WI38 (cell line): ENCODE data around the gene SMC1B.
"Not testable (repeated sequence)": the region's sequence is repeated elsewhere in the genome, so short reads cannot be mapped to it uniquely, and the experiment has no call there.

Experiments used
- H3K4me3 ChIP-seq: 2 replicates; pipeline ENCODE4 v1.5.1; 2011; ENCODE audit warnings: low read depth, mild to moderate bottlenecking, control low read depth, low read length
- CTCF ChIP-seq: IDR thresholded peaks from 2 replicates; pipeline ENCODE4 v1.5.1; 2012; ENCODE audit warnings: low read depth, mild to moderate bottlenecking, control low read depth, low read length

The SMC1B gene

GRCh38 chr22:45358127-45358526 lies 55.3 kb downstream of the SMC1B start:
- no peak overlapping the region for H3K4me3 ChIP-seq
- TF ChIP-seq CTCF, result no peak

GRCh38 chr22:45357490-45357889 lies 55.9 kb downstream of the SMC1B start:
- no peak for TF ChIP-seq CTCF
- no peak overlapping the region for H3K4me3 ChIP-seq

GRCh38 chr22:45353786-45354185 lies 59.6 kb downstream of the SMC1B start:
- TF ChIP-seq CTCF, result no peak
- H3K4me3 ChIP-seq, result no peak overlapping the region

GRCh38 chr22:45352757-45353156 lies 60.6 kb downstream of the SMC1B start:
- not testable (repeated sequence) for H3K4me3 ChIP-seq

GRCh38 chr22:45351956-45352355 lies 61.4 kb downstream of the SMC1B start:
- no peak overlapping the region for H3K4me3 ChIP-seq
- TF ChIP-seq CTCF, result no peak

- TF ChIP-seq CTCF, result no peak
- no peak overlapping the region for H3K4me3 ChIP-seq
These were observed 63.5 kb downstream of the SMC1B start for GRCh38 chr22:45349916-45350315.

GRCh38 chr22:45344334-45344733 lies 69.1 kb downstream of the SMC1B start:
- H3K4me3 ChIP-seq, result no peak overlapping the region
- no peak for TF ChIP-seq CTCF

- no peak for TF ChIP-seq CTCF
- no peak overlapping the region for H3K4me3 ChIP-seq
These were observed 70.3 kb downstream of the SMC1B start for GRCh38 chr22:45343143-45343542.
